ENCODE measurements around the gene DMBX1. TPM values are rescaled to one million over a fixed set of nuclear protein-coding genes. Genes with fewer than 3 reads are reported as not detected.

Gene DMBX1
- total and polyA plus RNA-seq, 2 of the 13 experiments (the other 11 are each of a cell fraction or from before 2014, with no cell fraction given) = not detected

DNA sequence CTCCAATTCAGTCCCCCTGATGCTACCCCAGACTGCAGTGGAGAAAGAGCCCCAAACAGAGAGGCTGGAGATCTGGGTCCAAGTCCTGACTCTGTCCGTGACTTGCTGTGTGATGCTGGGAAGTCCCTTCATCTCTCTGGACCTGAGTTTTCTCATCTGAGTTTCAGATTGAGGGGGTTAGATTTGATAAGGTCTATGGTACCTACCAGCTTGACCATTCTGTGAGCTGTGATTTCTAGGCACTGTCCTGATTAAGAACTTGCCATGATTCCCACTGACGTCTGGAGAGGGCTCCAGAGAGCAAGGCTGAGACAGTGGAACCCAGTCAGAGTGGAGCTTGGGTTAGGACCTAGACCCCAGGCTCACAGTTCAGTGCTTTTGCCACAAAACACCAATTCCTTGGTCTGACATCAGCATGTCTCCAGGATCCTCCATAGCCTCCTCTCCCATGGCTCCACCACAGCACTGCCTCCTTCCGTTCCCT is 43.8 kb upstream of the DMBX1 start:
- Histone ChIP-seq H2AFZ (ENCODE audit: low read length) (no peak overlapping the region), H3K9me3 (ENCODE audit: low read length) (no peaks in the 10 kb centered on the region), H3K4me2 (ENCODE audit: low read depth, low read length) (no peak overlapping the region), H3K27ac (ENCODE audit: extremely low read length, insufficient read depth, low read length) (no peak overlapping the region), H3K9ac (ENCODE audit: insufficient read depth, low read depth, low read length) (no peak overlapping the region), H3K79me2 (ENCODE audit: insufficient read depth, low read length) (no peaks in the 10 kb centered on the region), H3K4me3 (replicated peaks in 1 of 3; ENCODE audit: insufficient read depth in 1 of 3, low read depth in 2 of 3, low read length in 3 of 3) (no peak overlapping the region), H3K4me1 (ENCODE audit: insufficient read depth, low read length) (peaks cover 9% of the 10 kb centered on the region; the same call in 1 of the 2 replicates), H4K20me1 (ENCODE audit: insufficient read depth, low read length) (0 out of 2 replicates have a peak, but pooled peaks cover 2% of the 10 kb centered on the region), H3K36me3 (replicated peaks in 1 of 2; ENCODE audit: control insufficient read depth in 1 of 2, insufficient read depth in 2 of 2, low read length in 2 of 2) (no peaks in the 10 kb centered on the region), H3K27me3 (ENCODE audit: control insufficient read depth in 1 of 2, insufficient read depth in 2 of 2, low read length in 2 of 2) (peaks cover 10 to 60% of the 10 kb centered on the region in 2 experiments)
- WGBS (ENCODE audit: low lambda C conversion rate) = 21% methylated on average over 3 of the region's 3 CpGs
- intact Hi-C loops (cut with micrococcal nuclease; ENCODE audit: unreplicated experiment) = no loop called here
- POLR2A ChIA-PET = no interaction called here
- no peak for TF ChIP-seq ZFYVE20 (CRISPR knock-in tag; IDR thresholded peaks at IDR 0.05; ENCODE audit: borderline replicate concordance, low read depth)
- TF ChIP-seq, protein P1, sequence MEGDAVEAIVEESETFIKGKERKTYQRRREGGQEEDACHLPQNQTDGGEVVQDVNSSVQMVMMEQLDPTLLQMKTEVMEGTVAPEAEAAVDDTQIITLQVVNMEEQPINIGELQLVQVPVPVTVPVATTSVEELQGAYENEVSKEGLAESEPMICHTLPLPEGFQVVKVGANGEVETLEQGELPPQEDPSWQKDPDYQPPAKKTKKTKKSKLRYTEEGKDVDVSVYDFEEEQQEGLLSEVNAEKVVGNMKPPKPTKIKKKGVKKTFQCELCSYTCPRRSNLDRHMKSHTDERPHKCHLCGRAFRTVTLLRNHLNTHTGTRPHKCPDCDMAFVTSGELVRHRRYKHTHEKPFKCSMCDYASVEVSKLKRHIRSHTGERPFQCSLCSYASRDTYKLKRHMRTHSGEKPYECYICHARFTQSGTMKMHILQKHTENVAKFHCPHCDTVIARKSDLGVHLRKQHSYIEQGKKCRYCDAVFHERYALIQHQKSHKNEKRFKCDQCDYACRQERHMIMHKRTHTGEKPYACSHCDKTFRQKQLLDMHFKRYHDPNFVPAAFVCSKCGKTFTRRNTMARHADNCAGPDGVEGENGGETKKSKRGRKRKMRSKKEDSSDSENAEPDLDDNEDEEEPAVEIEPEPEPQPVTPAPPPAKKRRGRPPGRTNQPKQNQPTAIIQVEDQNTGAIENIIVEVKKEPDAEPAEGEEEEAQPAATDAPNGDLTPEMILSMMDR (CRISPR knock-in tag; IDR thresholded peaks at IDR 0.05) = peak; percentile 15; the same call in 1 of the 2 replicates
- TF ChIP-seq, protein P2, sequence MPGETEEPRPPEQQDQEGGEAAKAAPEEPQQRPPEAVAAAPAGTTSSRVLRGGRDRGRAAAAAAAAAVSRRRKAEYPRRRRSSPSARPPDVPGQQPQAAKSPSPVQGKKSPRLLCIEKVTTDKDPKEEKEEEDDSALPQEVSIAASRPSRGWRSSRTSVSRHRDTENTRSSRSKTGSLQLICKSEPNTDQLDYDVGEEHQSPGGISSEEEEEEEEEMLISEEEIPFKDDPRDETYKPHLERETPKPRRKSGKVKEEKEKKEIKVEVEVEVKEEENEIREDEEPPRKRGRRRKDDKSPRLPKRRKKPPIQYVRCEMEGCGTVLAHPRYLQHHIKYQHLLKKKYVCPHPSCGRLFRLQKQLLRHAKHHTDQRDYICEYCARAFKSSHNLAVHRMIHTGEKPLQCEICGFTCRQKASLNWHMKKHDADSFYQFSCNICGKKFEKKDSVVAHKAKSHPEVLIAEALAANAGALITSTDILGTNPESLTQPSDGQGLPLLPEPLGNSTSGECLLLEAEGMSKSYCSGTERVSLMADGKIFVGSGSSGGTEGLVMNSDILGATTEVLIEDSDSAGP (CRISPR knock-in tag; IDR thresholded peaks at IDR 0.05; ENCODE audit: borderline replicate concordance) = no peak
- FAIRE-seq (no peak), DNase-seq (ENCODE audit: low spot score) (no peak), ATAC-seq (peak; percentile 20; the same call in 1 of the 3 replicates)
- CTCF ChIA-PET (ENCODE audit: low intra/inter-chr PET ratio, low total read pairs) = interaction anchor here (4.1 kb wide), 1 partner anchor 82 kb away, joined by 37 read pairs; no protein-coding TSS in a partner anchor
- in situ Hi-C loops (cut with HindIII; ENCODE audit: extremely low pct_ligation_motif_present, low pct_unique_long_range_greater_than_20kb) = loop anchor here (5.0 kb wide), 1 partner anchor 81 kb away; no protein-coding TSS in a partner anchor
- BruUV-seq (replicated peaks) = no TSS peak
